Measurements from ENCODE around the gene BMPER.

The BMPER gene

GRCh38 chr7:33973231-33974015 lies 68.1 kb downstream of the BMPER start:
- DNase-seq: no peak

GRCh38 chr7:33979300-33979806 lies 74.0 kb downstream of the BMPER start:
- no peak for DNase-seq

GRCh38 chr7:33979807-33980355 lies 74.5 kb downstream of the BMPER start:
- no peak for DNase-seq

GRCh38 chr7:33981226-33981625 lies 75.9 kb downstream of the BMPER start:
- no peak for DNase-seq

GRCh38 chr7:33981671-33982424 lies 76.5 kb downstream of the BMPER start:
- DNase-seq: no peak

GRCh38 chr7:33982425-33982786 lies 77.1 kb downstream of the BMPER start:
- DNase-seq: no peak

GRCh38 chr7:33986451-33986850 lies 81.1 kb downstream of the BMPER start:
- DNase-seq: no peak

GRCh38 chr7:33986951-33987947 lies 81.9 kb downstream of the BMPER start:
- no peak for DNase-seq

GRCh38 chr7:33996899-33997298 lies 91.6 kb downstream of the BMPER start:
- no peak for DNase-seq

- no peak for DNase-seq
These were observed 93.1 kb downstream of the BMPER start for GRCh38 chr7:33998476-33998875.

- no peak for DNase-seq
These were observed 105.8 kb downstream of the BMPER start for GRCh38 chr7:34011017-34011695.

- no peak for DNase-seq
These were observed 106.4 kb downstream of the BMPER start for GRCh38 chr7:34011696-34012095.

GRCh38 chr7:34013421-34013820 lies 108.1 kb downstream of the BMPER start:
- no peak for DNase-seq

GRCh38 chr7:34015651-34016050 lies 110.3 kb downstream of the BMPER start:
- DNase-seq: no peak

- no peak for DNase-seq
These were observed 111.5 kb downstream of the BMPER start for GRCh38 chr7:34016876-34017275.

- no peak for DNase-seq
These were observed 114.0 kb downstream of the BMPER start for GRCh38 chr7:34019301-34019790.

GRCh38 chr7:34022626-34023025 lies 117.3 kb downstream of the BMPER start:
- no peak for DNase-seq

- DNase-seq: no peak
These were observed 120.3 kb downstream of the BMPER start for GRCh38 chr7:34025600-34025999.

- DNase-seq: no peak
These were observed 121.3 kb downstream of the BMPER start for GRCh38 chr7:34026481-34027190.

- no peak for DNase-seq
These were observed 125.8 kb downstream of the BMPER start for GRCh38 chr7:34031156-34031555.

- no peak for DNase-seq
These were observed 129.4 kb downstream of the BMPER start for GRCh38 chr7:34034728-34035127.

Measured in Kasumi-1 (cell line).